ENCODE data around the gene SKAP2.
A peak's percentile ranks its signal among the peaks of the same experiment; 100 is the strongest.

SKAP2 gene

GRCh38 chr7:26863518-26864308 lies 677 bp downstream of the SKAP2 start:
- Mint-ChIP-seq H3K4me3 (peak overlapping the region; percentile 94 to 95), H3K4me1 (ENCODE audit: low read depth in 2 of 2) (peaks cover 19 to 21% of the 10 kb centered on the region in 2 donors), H3K36me3 (ENCODE audit: insufficient read depth) (peaks cover 14% of the 10 kb centered on the region), H3K27me3 (peaks cover 6 to 15% of the 10 kb centered on the region in 2 donors), H3K9me3 (no peaks in the 10 kb centered on the region), H3K27ac (peak overlapping the region; percentile 92 to 95)
- peak; percentile 28 for ATAC-seq (replicated peaks)
- DNase-seq: peak in 2 of 3 experiments; percentile 28 to 30

GRCh38 chr7:26862834-26863233 lies 1.6 kb downstream of the SKAP2 start:
- Mint-ChIP-seq H3K36me3 (ENCODE audit: insufficient read depth) (peaks cover 13% of the 10 kb centered on the region), H3K4me1 (ENCODE audit: low read depth in 2 of 2) (peaks cover 19 to 24% of the 10 kb centered on the region in 2 donors), H3K4me3 (peak overlapping the region in 1 of 2 donors; percentile 94), H3K27ac (peak overlapping the region in 1 of 2 donors; percentile 92), H3K9me3 (no peaks in the 10 kb centered on the region), H3K27me3 (peaks cover 10% of the 10 kb centered on the region in 2 donors)
- ATAC-seq (replicated peaks) (no peak), DNase-seq (no peak)

- DNase-seq (no peak), ATAC-seq (replicated peaks) (no peak)
- H3K36me3 Mint-ChIP-seq (ENCODE audit: insufficient read depth): peaks cover 16% of the 10 kb centered on the region
- no peak overlapping the region for H3K27ac Mint-ChIP-seq
- no peak overlapping the region for H3K4me3 Mint-ChIP-seq
- H3K27me3 Mint-ChIP-seq: peaks cover 10% of the 10 kb centered on the region in 2 donors
- no peaks in the 10 kb centered on the region for H3K9me3 Mint-ChIP-seq
- H3K4me1 Mint-ChIP-seq (ENCODE audit: low read depth in 2 of 2): peaks cover 22 to 28% of the 10 kb centered on the region in 2 donors
These were observed 3.3 kb downstream of the SKAP2 start for GRCh38 chr7:26861050-26861449.

GRCh38 chr7:26860361-26860760 lies 4.0 kb downstream of the SKAP2 start:
- peaks cover 10% of the 10 kb centered on the region in 2 donors for H3K27me3 Mint-ChIP-seq
- H3K4me1 Mint-ChIP-seq (ENCODE audit: low read depth in 2 of 2): peaks cover 20 to 27% of the 10 kb centered on the region in 2 donors
- DNase-seq: no peak
- H3K4me3 Mint-ChIP-seq: no peak overlapping the region
- no peak overlapping the region for H3K27ac Mint-ChIP-seq
- H3K9me3 Mint-ChIP-seq: no peaks in the 10 kb centered on the region
- H3K36me3 Mint-ChIP-seq (ENCODE audit: insufficient read depth): peaks cover 16% of the 10 kb centered on the region
- ATAC-seq (replicated peaks): no peak

- Mint-ChIP-seq H3K36me3 (ENCODE audit: insufficient read depth) (peaks cover 14% of the 10 kb centered on the region), H3K27ac (no peak overlapping the region), H3K4me1 (ENCODE audit: low read depth in 2 of 2) (peaks cover 16 to 21% of the 10 kb centered on the region in 2 donors), H3K4me3 (no peak overlapping the region), H3K9me3 (no peaks in the 10 kb centered on the region), H3K27me3 (peaks cover 10% of the 10 kb centered on the region in 2 donors)
- DNase-seq: no peak
- no peak for ATAC-seq (replicated peaks)
These were observed 4.7 kb downstream of the SKAP2 start for GRCh38 chr7:26859720-26860119.

GRCh38 chr7:26858735-26859134 lies 5.7 kb downstream of the SKAP2 start:
- Mint-ChIP-seq H3K4me3 (no peak overlapping the region), H3K27me3 (peaks cover 10% of the 10 kb centered on the region in 2 donors), H3K9me3 (no peaks in the 10 kb centered on the region), H3K36me3 (ENCODE audit: insufficient read depth) (peaks cover 4% of the 10 kb centered on the region), H3K27ac (no peak overlapping the region), H3K4me1 (ENCODE audit: low read depth in 2 of 2) (peaks cover 10 to 13% of the 10 kb centered on the region in 2 donors)
- ATAC-seq (replicated peaks) (no peak), DNase-seq (no peak)

GRCh38 chr7:26858241-26858715 lies 6.1 kb downstream of the SKAP2 start:
- H3K27ac Mint-ChIP-seq: no peak overlapping the region
- ATAC-seq (replicated peaks) (no peak), DNase-seq (no peak)
- peaks cover 10% of the 10 kb centered on the region in 2 donors for H3K27me3 Mint-ChIP-seq
- H3K4me1 Mint-ChIP-seq (ENCODE audit: low read depth in 2 of 2): peaks cover 9 to 12% of the 10 kb centered on the region in 2 donors
- H3K4me3 Mint-ChIP-seq: no peak overlapping the region
- H3K36me3 Mint-ChIP-seq (ENCODE audit: insufficient read depth): peaks cover 3% of the 10 kb centered on the region
- H3K9me3 Mint-ChIP-seq: no peaks in the 10 kb centered on the region

GRCh38 chr7:26857506-26858240 lies 6.7 kb downstream of the SKAP2 start:
- ATAC-seq (replicated peaks) (peak; percentile 17), DNase-seq (no peak)
- H3K4me3 Mint-ChIP-seq: peak overlapping the region in 1 of 2 donors; percentile 48
- H3K27ac Mint-ChIP-seq: no peak overlapping the region
- peaks cover 3% of the 10 kb centered on the region for H3K36me3 Mint-ChIP-seq (ENCODE audit: insufficient read depth)
- peaks cover 10% of the 10 kb centered on the region in 2 donors for H3K27me3 Mint-ChIP-seq
- peaks cover 9 to 12% of the 10 kb centered on the region in 2 donors for H3K4me1 Mint-ChIP-seq (ENCODE audit: low read depth in 2 of 2)
- no peaks in the 10 kb centered on the region for H3K9me3 Mint-ChIP-seq

- H3K4me3 Mint-ChIP-seq: peak overlapping the region in 1 of 2 donors; percentile 48
- DNase-seq: no peak
- H3K27ac Mint-ChIP-seq: no peak overlapping the region
- H3K36me3 Mint-ChIP-seq (ENCODE audit: insufficient read depth): peaks cover 3% of the 10 kb centered on the region
- no peaks in the 10 kb centered on the region for H3K9me3 Mint-ChIP-seq
- H3K27me3 Mint-ChIP-seq: peaks cover 10% of the 10 kb centered on the region in 2 donors
- ATAC-seq (replicated peaks): no peak
- peaks cover 9 to 12% of the 10 kb centered on the region in 2 donors for H3K4me1 Mint-ChIP-seq (ENCODE audit: low read depth in 2 of 2)
These were observed 7.3 kb downstream of the SKAP2 start for GRCh38 chr7:26857170-26857505.

GRCh38 chr7:26856176-26856985 lies 8.0 kb downstream of the SKAP2 start:
- Mint-ChIP-seq H3K27me3 (peaks cover 10% of the 10 kb centered on the region in 2 donors), H3K4me3 (no peak overlapping the region), H3K4me1 (ENCODE audit: low read depth in 2 of 2) (peaks cover 9 to 12% of the 10 kb centered on the region in 2 donors), H3K27ac (no peak overlapping the region), H3K36me3 (ENCODE audit: insufficient read depth) (peaks cover 3% of the 10 kb centered on the region), H3K9me3 (no peaks in the 10 kb centered on the region)
- DNase-seq (no peak), ATAC-seq (replicated peaks) (no peak)

- peaks cover 8% of the 10 kb centered on the region for H3K36me3 Mint-ChIP-seq (ENCODE audit: insufficient read depth)
- H3K27ac Mint-ChIP-seq: no peak overlapping the region
- peaks cover 10% of the 10 kb centered on the region in 2 donors for H3K27me3 Mint-ChIP-seq
- H3K4me3 Mint-ChIP-seq: no peak overlapping the region
- H3K9me3 Mint-ChIP-seq: no peaks in the 10 kb centered on the region
- H3K4me1 Mint-ChIP-seq (ENCODE audit: low read depth in 2 of 2): peaks cover 9 to 12% of the 10 kb centered on the region in 2 donors
- DNase-seq (no peak), ATAC-seq (replicated peaks) (no peak)
These were observed 9.2 kb downstream of the SKAP2 start for GRCh38 chr7:26854876-26855855.

GRCh38 chr7:26853788-26854393 lies 10.5 kb downstream of the SKAP2 start:
- ATAC-seq (replicated peaks): peak; percentile 31
- Mint-ChIP-seq H3K36me3 (ENCODE audit: insufficient read depth) (peaks cover 8% of the 10 kb centered on the region), H3K27ac (no peak overlapping the region), H3K9me3 (no peaks in the 10 kb centered on the region), H3K4me3 (no peak overlapping the region), H3K27me3 (peaks cover 7 to 10% of the 10 kb centered on the region in 2 donors), H3K4me1 (ENCODE audit: low read depth in 2 of 2) (peaks cover 5 to 9% of the 10 kb centered on the region in 2 donors)
- no peak for DNase-seq
